Hepatocyte (in vitro differentiated cells): Measurements from ENCODE around the gene SH3PXD2B. TPM values are rescaled to one million over a fixed set of nuclear protein-coding genes. Genes with fewer than 3 reads are reported as not detected.

Experiments used
- DNase-seq: peaks from one replicate; pipeline ENCODE4 v3.0.0-alpha.2; 2016; ENCODE audit warnings: low spot score
- H2AFZ ChIP-seq: fragments of 200-600 bp; sonication (generic); 2 replicates; pipeline ENCODE4 v1.6.0; 2016; ENCODE audit warnings: antibody characterized with exemption, mild to moderate bottlenecking
- H3K27ac ChIP-seq: fragments of 200-600 bp; sonication (generic); 2 replicates; pipeline ENCODE4 v1.5.1; 2016; ENCODE audit warnings: mild to moderate bottlenecking
- H3K27me3 ChIP-seq: fragments of 200-600 bp; sonication (generic); 2 replicates; pipeline ENCODE4 v1.6.1; 2016
- H3K36me3 ChIP-seq: fragments of 200-600 bp; sonication (generic); replicated peaks from 2 replicates; pipeline ENCODE4 v1.5.1; 2016; ENCODE audit warnings: low read depth; ENCODE audit not compliant: insufficient read depth
- H3K4me1 ChIP-seq: fragments of 200-600 bp; sonication (generic); 2 replicates; pipeline ENCODE4 v1.5.1; 2016; ENCODE audit warnings: mild to moderate bottlenecking, moderate library complexity; ENCODE audit not compliant: insufficient read depth
- H3K4me2 ChIP-seq: fragments of 200-600 bp; sonication (generic); 2 replicates; pipeline ENCODE4 v1.6.0; 2016
- H3K4me3 ChIP-seq: fragments of 200-600 bp; sonication (generic); 2 replicates; pipeline ENCODE4 v1.5.1; 2016; ENCODE audit warnings: mild to moderate bottlenecking
- H3K79me2 ChIP-seq: fragments of 200-600 bp; sonication (generic); 2 replicates; pipeline ENCODE4 v1.6.0; 2017; ENCODE audit warnings: mild to moderate bottlenecking
- H3K9me2 ChIP-seq: fragments of 200-600 bp; sonication (generic); replicated peaks from 2 replicates; pipeline ENCODE4 v1.6.0; 2017; ENCODE audit warnings: mild to moderate bottlenecking; ENCODE audit not compliant: insufficient read depth
- H3K9me3 ChIP-seq: fragments of 200-600 bp; sonication (generic); 2 replicates; pipeline ENCODE4 v1.5.1; 2016; ENCODE audit warnings: low read depth, mild to moderate bottlenecking
- H4K20me1 ChIP-seq: fragments of 200-600 bp; sonication (generic); 2 replicates; pipeline ENCODE4 v1.6.0; 2016; ENCODE audit warnings: mild to moderate bottlenecking; ENCODE audit not compliant: insufficient read depth, poor library complexity, severe bottlenecking
- CTCF ChIP-seq: fragments of 200-600 bp; sonication (generic); IDR thresholded peaks from 2 replicates; pipeline ENCODE4 v1.5.1; 2016; ENCODE audit warnings: antibody characterized with exemption, mild to moderate bottlenecking; ENCODE audit not compliant: poor library complexity
- EZH2 ChIP-seq: fragments of 200-600 bp; sonication (generic); IDR thresholded peaks from 2 replicates; pipeline ENCODE4 v1.6.1; 2016; ENCODE audit warnings: antibody characterized with exemption, mild to moderate bottlenecking, borderline replicate concordance
- EZH2phosphoT487 ChIP-seq: fragments of 200-600 bp; sonication (generic); IDR thresholded peaks from one replicate; pipeline ENCODE4 v1.6.1; 2018; ENCODE audit warnings: antibody characterized with exemption, mild to moderate bottlenecking, low read depth, moderate library complexity; ENCODE audit not compliant: unreplicated experiment, severe bottlenecking
- WGBS: methylation state at CpG from one replicate; pipeline ENCODE4 v1.1.6; 2016; ENCODE audit warnings: low lambda C conversion rate; ENCODE audit errors: missing lambda C conversion rate; 5-methylcytosine and 5-hydroxymethylcytosine counted together
- polyA plus RNA-seq: library from polyadenylated mRNA; unstranded; fragments of >200 nt; fragmentation: Nextera tagmentation; extraction: Ambion mirVana; gene quantifications from 2 replicates; pipeline ENCODE4 v1.2.1, GENCODE V29; 2016
- total RNA-seq: library from RNA; depleted of rRNA; stranded (reverse); fragments of >200 nt; gene quantifications from 2 replicates; pipeline ENCODE4 v1.2.3, GENCODE V29; 2014

SH3PXD2B gene
- total and polyA plus RNA-seq, 2 experiments from 2014 or later, result 27.8 to 28.5 TPM

- H3K27me3 ChIP-seq, result no peaks in the 10 kb centered on the region
- TF ChIP-seq EZH2phosphoT487 (no peak), EZH2 (no peak), CTCF (no peak)
These were observed 33.3 kb upstream of the SH3PXD2B start for GRCh38 chr5:172487671-172488070.

GRCh38 chr5:172486912-172487311 lies 32.6 kb upstream of the SH3PXD2B start:
- no peak overlapping the region for H2AFZ ChIP-seq
- H3K27ac ChIP-seq, result no peak overlapping the region
- H3K4me1 ChIP-seq, result no peaks in the 10 kb centered on the region
- no peaks in the 10 kb centered on the region for H3K9me2 ChIP-seq
- no peaks in the 10 kb centered on the region for H3K9me3 ChIP-seq
- no peaks in the 10 kb centered on the region for H4K20me1 ChIP-seq
- no peak overlapping the region for H3K4me3 ChIP-seq
- no peak for TF ChIP-seq EZH2phosphoT487
- TF ChIP-seq EZH2, result no peak
- TF ChIP-seq CTCF, result no peak
- WGBS, result 92% methylated on average over 5 of the region's 5 CpGs
- H3K4me2 ChIP-seq, result no peak overlapping the region
- no peaks in the 10 kb centered on the region for H3K36me3 ChIP-seq
- no peak for DNase-seq
- no peaks in the 10 kb centered on the region for H3K27me3 ChIP-seq
- H3K79me2 ChIP-seq, result no peaks in the 10 kb centered on the region

More at GRCh38 chr5:172487671-172488070, 33.3 kb upstream of the SH3PXD2B start:
- Histone ChIP-seq H4K20me1 (no peaks in the 10 kb centered on the region), H3K4me2 (no peak overlapping the region), H2AFZ (no peak overlapping the region), H3K79me2 (no peaks in the 10 kb centered on the region), H3K27ac (no peak overlapping the region), H3K4me1 (no peaks in the 10 kb centered on the region), H3K9me3 (no peaks in the 10 kb centered on the region), H3K36me3 (no peaks in the 10 kb centered on the region), H3K9me2 (no peaks in the 10 kb centered on the region), H3K4me3 (no peak overlapping the region)
- WGBS, result 88% methylated on average over 9 of the region's 9 CpGs
- no peak for DNase-seq

GRCh38 chr5:172486451-172486850 lies 32.1 kb upstream of the SH3PXD2B start:
- Histone ChIP-seq H3K4me3 (no peak overlapping the region), H3K9me2 (no peaks in the 10 kb centered on the region), H2AFZ (no peak overlapping the region), H3K4me1 (no peaks in the 10 kb centered on the region), H3K79me2 (no peaks in the 10 kb centered on the region), H4K20me1 (no peaks in the 10 kb centered on the region), H3K4me2 (no peak overlapping the region), H3K9me3 (no peaks in the 10 kb centered on the region), H3K27me3 (no peaks in the 10 kb centered on the region), H3K36me3 (no peaks in the 10 kb centered on the region), H3K27ac (no peak overlapping the region)
- DNase-seq, result no peak
- WGBS, result 97% methylated on average over 12 of the region's 12 CpGs
- TF ChIP-seq CTCF (no peak), EZH2 (no peak), EZH2phosphoT487 (no peak)
